DMS 273 (cell line): ENCODE data around the gene SRRT.
A peak's percentile ranks its signal among the peaks of the same experiment; 100 is the strongest.

Experiments used
- DNase-seq: peaks from one replicate; lab custom pipeline; 2025; ENCODE audit not compliant: unreplicated experiment; lab: John Stamatoyannopoulos, UW

The SRRT gene

GRCh38 chr7:100880645-100881044, 5.7 kb downstream of the SRRT start:
- DNase-seq, result no peak

- no peak for DNase-seq
Measured at GRCh38 chr7:100881136-100881535, 6.2 kb downstream of the SRRT start.

- no peak for DNase-seq
Measured at GRCh38 chr7:100882201-100882600, 7.3 kb downstream of the SRRT start.

GRCh38 chr7:100882785-100883526, 8.1 kb downstream of the SRRT start:
- no peak for DNase-seq

GRCh38 chr7:100884736-100885439, 10.0 kb downstream of the SRRT start:
- no peak for DNase-seq

- DNase-seq, result no peak
Measured at GRCh38 chr7:100885440-100886141, 10.7 kb downstream of the SRRT start.

- no peak for DNase-seq
Measured at GRCh38 chr7:100886142-100886935, 11.4 kb downstream of the SRRT start.

- DNase-seq, result no peak
Measured at GRCh38 chr7:100886936-100887515, 12.1 kb downstream of the SRRT start.

GRCh38 chr7:100887516-100888290, 12.8 kb downstream of the SRRT start:
- no peak for DNase-seq

- DNase-seq, result peak; percentile 62
Measured at GRCh38 chr7:100888291-100888987, 13.5 kb downstream of the SRRT start.

- peak; percentile 70 for DNase-seq
Measured at GRCh38 chr7:100888988-100889750, 14.3 kb downstream of the SRRT start, which contains the start of gene UFSP1. Gene UFSP1, minus strand, starts transcription at chr7:100889715. Its CDS starts 444 bp downstream, at chr7:100889271.

GRCh38 chr7:100890653-100891567, 16.0 kb downstream of the SRRT start:
- DNase-seq, result no peak

GRCh38 chr7:100891568-100892247, 16.8 kb downstream of the SRRT start:
- no peak for DNase-seq

- no peak for DNase-seq
Measured at GRCh38 chr7:100892364-100893317, 17.7 kb downstream of the SRRT start.

GRCh38 chr7:100893318-100893895, 18.5 kb downstream of the SRRT start:
- no peak for DNase-seq
